GM23338 (cell line): Measurements from ENCODE around the gene PAFAH2. TPM values are rescaled to one million over a fixed set of nuclear protein-coding genes. Genes with fewer than 3 reads are reported as not detected.

Source experiments
- ATAC-seq: fragments of 200-7000 bp; cut with Tn5 transposase; 3 replicates; pipeline ENCODE4 v1.9.1; 2020
- DNase-seq: peaks from one replicate; pipeline ENCODE4 v3.0.0-alpha.2; 2015; ENCODE audit warnings: low spot score
- H2AFZ ChIP-seq: fragments of 200-600 bp; sonication (generic); 2 replicates; pipeline ENCODE4 v1.8.0; 2016; ENCODE audit warnings: antibody characterized with exemption, mild to moderate bottlenecking, moderate library complexity
- H3F3A ChIP-seq: fragments of 200-600 bp; sonication (generic); replicated peaks from 2 replicates; pipeline ENCODE4 v1.8.0; 2017; ENCODE audit warnings: antibody characterized with exemption, mixed run types, low read depth
- H3K27ac ChIP-seq: fragments of 200-600 bp; sonication (generic); 2 replicates; pipeline ENCODE4 v1.6.1; 2016; ENCODE audit warnings: low read depth
- H3K27me3 ChIP-seq: fragments of 200-600 bp; sonication (generic); 2 replicates; pipeline ENCODE4 v1.8.0; 2016; ENCODE audit warnings: mild to moderate bottlenecking, mixed run types, moderate library complexity; ENCODE audit not compliant: insufficient read depth
- H3K36me3 ChIP-seq: fragments of 200-600 bp; sonication (generic); 2 replicates; pipeline ENCODE4 v1.8.0; 2016; ENCODE audit warnings: mild to moderate bottlenecking; ENCODE audit not compliant: insufficient read depth
- H3K4me1 ChIP-seq: fragments of 200-600 bp; sonication (generic); 2 replicates; pipeline ENCODE4 v1.8.0; 2016; ENCODE audit warnings: mild to moderate bottlenecking, moderate library complexity; ENCODE audit not compliant: insufficient read depth
- H3K4me2 ChIP-seq: fragments of 200-600 bp; sonication (generic); 2 replicates; pipeline ENCODE4 v1.7.1; 2017; ENCODE audit warnings: mixed run types
- H3K4me3 ChIP-seq: fragments of 200-600 bp; sonication (generic); 2 replicates; pipeline ENCODE4 v1.6.1; 2016; ENCODE audit warnings: mixed run types
- H3K79me2 ChIP-seq: fragments of 200-600 bp; sonication (generic); replicated peaks from 2 replicates; pipeline ENCODE4 v1.8.0; 2017; ENCODE audit warnings: mild to moderate bottlenecking; ENCODE audit not compliant: insufficient read depth
- H3K9me2 ChIP-seq: fragments of 200-600 bp; sonication (generic); 2 replicates; pipeline ENCODE4 v1.8.0; 2017; ENCODE audit not compliant: insufficient read depth
- H4K20me1 ChIP-seq: fragments of 200-600 bp; sonication (generic); replicated peaks from 2 replicates; pipeline ENCODE4 v1.8.0; 2017; ENCODE audit warnings: mild to moderate bottlenecking; ENCODE audit not compliant: insufficient read depth
- H3K27ac Mint-ChIP-seq: 2 replicates; pipeline ENCODE4 v1.8.0; 2020; ENCODE audit warnings: inconsistent platforms, mild to moderate bottlenecking, moderate library complexity, mixed read lengths
- H3K27me3 Mint-ChIP-seq: 3 replicates; pipeline ENCODE4 v1.8.0; 2022; ENCODE audit warnings: low read depth, mild to moderate bottlenecking, moderate library complexity, mixed read lengths, inconsistent platforms; ENCODE audit not compliant: insufficient read depth, poor library complexity
- H3K36me3 Mint-ChIP-seq: 3 replicates; pipeline ENCODE4 v1.8.0; 2021; ENCODE audit warnings: low read depth, mild to moderate bottlenecking, inconsistent platforms, moderate library complexity, mixed read lengths
- H3K4me1 Mint-ChIP-seq: 3 replicates; pipeline ENCODE4 v1.8.0; 2020; ENCODE audit warnings: mild to moderate bottlenecking, inconsistent platforms, mixed read lengths
- H3K4me3 Mint-ChIP-seq: 3 replicates; pipeline ENCODE4 v1.8.0; 2021; ENCODE audit warnings: moderate library complexity, mild to moderate bottlenecking, inconsistent platforms, mixed read lengths
- H3K9me3 Mint-ChIP-seq: 3 replicates; pipeline ENCODE4 v1.8.0; 2020; ENCODE audit warnings: moderate library complexity, mild to moderate bottlenecking, inconsistent platforms, mixed read lengths
- CREB1 ChIP-seq: fragments of 250-450 bp; sonication (Bioruptor Pico); IDR thresholded peaks from 2 replicates; pipeline ENCODE4 v1.5.0; 2020; ENCODE audit warnings: low read depth, mild to moderate bottlenecking, moderate library complexity
- EZH2 ChIP-seq: fragments of 200-600 bp; sonication (generic); IDR thresholded peaks from one replicate; pipeline ENCODE4 v1.8.0; 2017; ENCODE audit warnings: antibody characterized with exemption, mild to moderate bottlenecking, low read depth; ENCODE audit not compliant: unreplicated experiment
- EZH2phosphoT487 ChIP-seq: fragments of 200-600 bp; sonication (generic); IDR thresholded peaks from one replicate; pipeline ENCODE4 v1.8.1; 2018; ENCODE audit warnings: antibody characterized with exemption; ENCODE audit not compliant: unreplicated experiment
- JUNB ChIP-seq: IDR thresholded peaks from one replicate; pipeline ENCODE4 v1.6.1; 2016; ENCODE audit warnings: antibody characterized with exemption; ENCODE audit not compliant: unreplicated experiment
- NANOG ChIP-seq: IDR thresholded peaks from 2 replicates; pipeline ENCODE4 v1.6.1; 2016; ENCODE audit warnings: antibody characterized with exemption, borderline replicate concordance
- POLR2AphosphoS5 ChIP-seq: IDR thresholded peaks from 2 replicates; pipeline ENCODE4 v1.6.1; 2016; ENCODE audit warnings: antibody characterized with exemption, low read depth
- REST ChIP-seq: IDR thresholded peaks from one replicate; pipeline ENCODE4 v1.6.1; 2018; ENCODE audit warnings: antibody characterized with exemption; ENCODE audit not compliant: unreplicated experiment
- ZNF114 ChIP-seq: fragments of 250-450 bp; sonication (Bioruptor Pico); IDR thresholded peaks from 2 replicates; pipeline ENCODE4 v1.5.0; 2020; ENCODE audit warnings: mild to moderate bottlenecking, moderate library complexity
- ZNF331 ChIP-seq: fragments of 250-450 bp; sonication (Bioruptor Pico); IDR thresholded peaks from 2 replicates; pipeline ENCODE4 v1.5.0; 2020; ENCODE audit warnings: low read depth, mild to moderate bottlenecking, moderate library complexity
- polyA plus RNA-seq: library from polyadenylated mRNA; unstranded; fragments of >200 nt; fragmentation: Nextera tagmentation; extraction: Ambion mirVana; gene quantifications from 2 replicates; pipeline ENCODE4 v1.2.1, GENCODE V29; 2016
- total RNA-seq: library from RNA; depleted of rRNA; stranded (reverse); fragments of >200 nt; shearing (Covaris generic); gene quantifications from 2 replicates; pipeline ENCODE4 v1.2.3, GENCODE V29; 2014
- TF ChIP-seq, protein P1 (sequence below): IDR thresholded peaks from 2 replicates; pipeline ENCODE4 v1.6.1; 2016; ENCODE audit warnings: antibody characterized with exemption
- TF ChIP-seq, protein P2 (sequence below): fragments of 250-450 bp; sonication (Bioruptor Pico); IDR thresholded peaks from 2 replicates; pipeline ENCODE4 v1.5.0; 2020; ENCODE audit warnings: mild to moderate bottlenecking, moderate library complexity

The PAFAH2 gene
- total and polyA plus RNA-seq, 2 experiments from 2014 or later = 5.7 to 10.3 TPM

DNA sequence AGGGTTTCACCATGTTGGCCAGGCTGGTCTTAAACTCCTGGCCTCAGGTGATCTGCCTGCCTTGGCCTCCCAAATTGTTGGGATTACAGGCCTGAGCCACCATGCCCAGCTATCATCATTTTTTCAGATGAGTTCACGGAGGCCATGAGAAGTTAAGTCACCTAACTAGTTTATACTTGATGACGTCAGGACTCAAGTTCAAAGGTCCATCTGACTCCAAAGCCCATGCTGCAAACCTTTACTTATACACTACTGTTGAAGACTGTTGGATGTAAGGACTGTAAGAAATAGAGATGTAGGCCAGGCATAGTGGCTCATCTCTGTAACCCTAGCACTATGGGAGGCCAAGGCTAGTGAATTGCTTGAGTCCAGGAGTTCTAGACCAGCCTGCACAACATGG lies 50.8 kb downstream of the PAFAH2 start (continued):
- TF ChIP-seq REST = no peak
- no peak for TF ChIP-seq ZNF114
- TF ChIP-seq EZH2 = no peak
- no peak for TF ChIP-seq JUNB
- no peak for TF ChIP-seq EZH2phosphoT487
- TF ChIP-seq NANOG = no peak
- TF ChIP-seq POLR2AphosphoS5 = no peak
- no peak for TF ChIP-seq CREB1
- TF ChIP-seq, protein P1, sequence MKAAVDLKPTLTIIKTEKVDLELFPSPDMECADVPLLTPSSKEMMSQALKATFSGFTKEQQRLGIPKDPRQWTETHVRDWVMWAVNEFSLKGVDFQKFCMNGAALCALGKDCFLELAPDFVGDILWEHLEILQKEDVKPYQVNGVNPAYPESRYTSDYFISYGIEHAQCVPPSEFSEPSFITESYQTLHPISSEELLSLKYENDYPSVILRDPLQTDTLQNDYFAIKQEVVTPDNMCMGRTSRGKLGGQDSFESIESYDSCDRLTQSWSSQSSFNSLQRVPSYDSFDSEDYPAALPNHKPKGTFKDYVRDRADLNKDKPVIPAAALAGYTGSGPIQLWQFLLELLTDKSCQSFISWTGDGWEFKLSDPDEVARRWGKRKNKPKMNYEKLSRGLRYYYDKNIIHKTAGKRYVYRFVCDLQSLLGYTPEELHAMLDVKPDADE = no peak

DNA sequence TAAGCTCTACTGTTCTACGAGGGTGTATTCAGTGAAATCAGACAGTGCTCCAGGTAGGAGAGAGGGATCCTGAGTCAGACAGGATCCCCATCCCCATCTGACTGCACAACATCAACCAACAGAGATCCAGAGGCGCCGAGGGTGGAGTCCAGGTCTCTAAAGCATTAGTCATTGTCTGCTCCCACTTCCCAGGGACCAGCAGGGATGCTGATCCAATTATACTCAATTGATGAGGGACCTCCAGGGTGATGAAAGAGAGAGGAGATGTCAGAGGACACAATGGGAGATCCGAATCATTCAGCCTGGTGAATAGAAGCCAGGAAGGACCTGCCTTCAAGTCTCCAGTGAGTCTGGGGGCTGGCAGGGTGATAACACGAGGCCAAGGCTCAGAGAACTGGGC lies 52.1 kb downstream of the PAFAH2 start:
- no peaks in the 10 kb centered on the region for H3K4me1 ChIP-seq
- no peak overlapping the region for H3K4me2 ChIP-seq
- H3K4me3 ChIP-seq = no peak overlapping the region
- H3K36me3 ChIP-seq = no peaks in the 10 kb centered on the region
- no peak overlapping the region for H3K27ac ChIP-seq
- H3K4me3 Mint-ChIP-seq = no peak overlapping the region
- peaks cover 3% of the 10 kb centered on the region; the same call in 2 of the 3 replicates for H3K36me3 Mint-ChIP-seq
- H3K27me3 ChIP-seq = no peaks in the 10 kb centered on the region
- ATAC-seq (no peak), DNase-seq (no peak)
- H2AFZ ChIP-seq = no peak overlapping the region
- no peaks in the 10 kb centered on the region for H3K4me1 Mint-ChIP-seq
- H3K9me2 ChIP-seq = no peaks in the 10 kb centered on the region
- H3K27me3 Mint-ChIP-seq = peaks cover 15% of the 10 kb centered on the region
- H3K9me3 Mint-ChIP-seq = peaks cover 14% of the 10 kb centered on the region; the same call in 2 of the 3 replicates
- H3K79me2 ChIP-seq = no peaks in the 10 kb centered on the region
- no peaks in the 10 kb centered on the region for H3F3A ChIP-seq
- no peaks in the 10 kb centered on the region for H4K20me1 ChIP-seq
- H3K27ac Mint-ChIP-seq = no peak overlapping the region
- TF ChIP-seq ZNF331 (CRISPR knock-in tag) = no peak
- TF ChIP-seq, protein P1 = no peak
- TF ChIP-seq EZH2phosphoT487 = no peak
- TF ChIP-seq, protein P2, sequence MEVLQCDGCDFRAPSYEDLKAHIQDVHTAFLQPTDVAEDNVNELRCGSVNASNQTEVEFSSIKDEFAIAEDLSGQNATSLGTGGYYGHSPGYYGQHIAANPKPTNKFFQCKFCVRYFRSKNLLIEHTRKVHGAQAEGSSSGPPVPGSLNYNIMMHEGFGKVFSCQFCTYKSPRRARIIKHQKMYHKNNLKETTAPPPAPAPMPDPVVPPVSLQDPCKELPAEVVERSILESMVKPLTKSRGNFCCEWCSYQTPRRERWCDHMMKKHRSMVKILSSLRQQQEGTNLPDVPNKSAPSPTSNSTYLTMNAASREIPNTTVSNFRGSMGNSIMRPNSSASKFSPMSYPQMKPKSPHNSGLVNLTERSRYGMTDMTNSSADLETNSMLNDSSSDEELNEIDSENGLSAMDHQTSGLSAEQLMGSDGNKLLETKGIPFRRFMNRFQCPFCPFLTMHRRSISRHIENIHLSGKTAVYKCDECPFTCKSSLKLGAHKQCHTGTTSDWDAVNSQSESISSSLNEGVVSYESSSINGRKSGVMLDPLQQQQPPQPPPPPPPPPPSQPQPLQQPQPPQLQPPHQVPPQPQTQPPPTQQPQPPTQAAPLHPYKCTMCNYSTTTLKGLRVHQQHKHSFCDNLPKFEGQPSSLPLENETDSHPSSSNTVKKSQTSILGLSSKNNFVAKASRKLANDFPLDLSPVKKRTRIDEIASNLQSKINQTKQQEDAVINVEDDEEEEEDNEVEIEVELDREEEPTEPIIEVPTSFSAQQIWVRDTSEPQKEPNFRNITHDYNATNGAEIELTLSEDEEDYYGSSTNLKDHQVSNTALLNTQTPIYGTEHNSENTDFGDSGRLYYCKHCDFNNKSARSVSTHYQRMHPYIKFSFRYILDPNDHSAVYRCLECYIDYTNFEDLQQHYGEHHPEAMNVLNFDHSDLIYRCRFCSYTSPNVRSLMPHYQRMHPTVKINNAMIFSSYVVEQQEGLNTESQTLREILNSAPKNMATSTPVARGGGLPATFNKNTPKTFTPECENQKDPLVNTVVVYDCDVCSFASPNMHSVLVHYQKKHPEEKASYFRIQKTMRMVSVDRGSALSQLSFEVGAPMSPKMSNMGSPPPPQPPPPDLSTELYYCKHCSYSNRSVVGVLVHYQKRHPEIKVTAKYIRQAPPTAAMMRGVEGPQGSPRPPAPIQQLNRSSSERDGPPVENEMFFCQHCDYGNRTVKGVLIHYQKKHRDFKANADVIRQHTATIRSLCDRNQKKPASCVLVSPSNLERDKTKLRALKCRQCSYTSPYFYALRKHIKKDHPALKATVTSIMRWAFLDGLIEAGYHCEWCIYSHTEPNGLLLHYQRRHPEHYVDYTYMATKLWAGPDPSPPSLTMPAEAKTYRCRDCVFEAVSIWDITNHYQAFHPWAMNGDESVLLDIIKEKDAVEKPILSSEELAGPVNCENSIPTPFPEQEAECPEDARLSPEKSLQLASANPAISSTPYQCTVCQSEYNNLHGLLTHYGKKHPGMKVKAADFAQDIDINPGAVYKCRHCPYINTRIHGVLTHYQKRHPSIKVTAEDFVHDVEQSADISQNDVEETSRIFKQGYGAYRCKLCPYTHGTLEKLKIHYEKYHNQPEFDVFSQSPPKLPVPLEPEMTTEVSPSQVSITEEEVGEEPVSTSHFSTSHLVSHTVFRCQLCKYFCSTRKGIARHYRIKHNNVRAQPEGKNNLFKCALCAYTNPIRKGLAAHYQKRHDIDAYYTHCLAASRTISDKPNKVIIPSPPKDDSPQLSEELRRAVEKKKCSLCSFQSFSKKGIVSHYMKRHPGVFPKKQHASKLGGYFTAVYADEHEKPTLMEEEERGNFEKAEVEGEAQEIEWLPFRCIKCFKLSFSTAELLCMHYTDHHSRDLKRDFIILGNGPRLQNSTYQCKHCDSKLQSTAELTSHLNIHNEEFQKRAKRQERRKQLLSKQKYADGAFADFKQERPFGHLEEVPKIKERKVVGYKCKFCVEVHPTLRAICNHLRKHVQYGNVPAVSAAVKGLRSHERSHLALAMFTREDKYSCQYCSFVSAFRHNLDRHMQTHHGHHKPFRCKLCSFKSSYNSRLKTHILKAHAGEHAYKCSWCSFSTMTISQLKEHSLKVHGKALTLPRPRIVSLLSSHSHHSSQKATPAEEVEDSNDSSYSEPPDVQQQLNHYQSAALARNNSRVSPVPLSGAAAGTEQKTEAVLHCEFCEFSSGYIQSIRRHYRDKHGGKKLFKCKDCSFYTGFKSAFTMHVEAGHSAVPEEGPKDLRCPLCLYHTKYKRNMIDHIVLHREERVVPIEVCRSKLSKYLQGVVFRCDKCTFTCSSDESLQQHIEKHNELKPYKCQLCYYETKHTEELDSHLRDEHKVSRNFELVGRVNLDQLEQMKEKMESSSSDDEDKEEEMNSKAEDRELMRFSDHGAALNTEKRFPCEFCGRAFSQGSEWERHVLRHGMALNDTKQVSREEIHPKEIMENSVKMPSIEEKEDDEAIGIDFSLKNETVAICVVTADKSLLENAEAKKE (CRISPR knock-in tag) = no peak
- no peak for TF ChIP-seq ZNF114
